Measurements from ENCODE around the gene ALG11.
"Not testable (repeated sequence)": the region's sequence is repeated elsewhere in the genome, so short reads cannot be mapped to it uniquely, and the experiment has no call there.

Gene ALG11

DNA sequence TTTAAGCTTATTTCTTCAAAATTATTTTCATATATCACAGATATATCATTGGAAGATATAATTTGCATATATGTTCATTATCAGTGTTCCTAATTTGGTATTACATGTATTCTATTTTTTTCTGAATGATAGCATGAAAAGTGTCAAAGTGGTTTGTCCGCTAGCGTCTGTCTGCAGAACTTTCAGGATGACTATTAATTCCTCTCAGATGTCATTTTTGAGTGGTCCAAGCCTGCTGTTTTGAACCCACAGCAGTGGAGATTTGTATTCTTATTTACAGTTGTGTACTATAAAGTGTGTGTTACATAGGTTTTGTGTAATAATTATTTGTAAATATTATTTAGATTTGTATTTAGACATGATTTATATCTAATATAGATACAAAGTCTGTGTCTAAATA is 20.8 kb downstream of the ALG11 start:
- DNase-seq = no peak

DNA sequence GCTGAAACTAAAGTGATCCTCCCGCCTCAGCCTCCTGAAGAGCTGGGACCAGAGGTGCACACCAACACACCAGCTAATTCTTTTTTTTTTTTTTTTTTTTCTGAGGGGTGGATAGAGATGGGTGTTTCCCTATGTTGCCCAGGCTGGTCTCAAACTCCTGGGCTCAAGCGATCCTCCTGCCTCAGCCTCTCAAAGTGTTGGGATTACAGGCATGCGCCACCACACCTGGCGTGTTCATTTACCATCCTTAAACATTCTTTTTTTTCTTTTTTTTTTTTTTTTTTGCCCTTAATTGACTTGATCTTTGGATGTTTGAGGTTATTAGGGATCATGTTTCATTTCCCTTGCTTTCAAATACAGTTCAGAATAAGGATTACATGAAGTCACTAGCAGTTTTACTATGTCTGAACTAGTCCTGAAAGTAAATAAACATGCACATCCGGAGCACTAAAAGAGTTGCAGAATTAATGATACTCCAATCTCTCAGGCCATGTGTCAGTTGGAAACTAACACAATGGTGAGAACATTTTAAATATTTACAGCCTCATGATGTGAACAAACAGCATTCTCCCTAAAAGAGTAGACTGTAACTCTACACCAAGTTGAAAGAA is 22.5 kb downstream of the ALG11 start:
- DNase-seq = no peak

DNA sequence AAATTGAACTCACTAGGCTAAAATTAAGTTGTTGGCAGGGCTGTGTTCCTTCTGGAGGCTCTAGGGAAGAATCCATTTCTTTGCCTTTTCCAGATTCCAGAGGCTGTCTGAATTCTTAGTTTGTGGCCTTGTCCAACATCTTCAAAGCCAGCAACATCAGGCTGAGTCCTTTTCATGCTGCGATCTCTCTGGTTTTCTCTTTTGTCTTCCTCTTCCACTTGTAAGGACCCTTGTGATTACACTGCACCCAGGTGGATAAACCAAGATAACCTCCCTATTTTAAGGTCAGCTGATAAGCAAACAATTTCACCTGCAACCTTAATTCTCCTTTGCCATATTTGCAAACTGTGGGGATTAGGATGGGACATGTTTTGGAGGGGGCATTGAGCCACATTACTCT is 23.8 kb downstream of the ALG11 start:
- DNase-seq = no peak

DNA sequence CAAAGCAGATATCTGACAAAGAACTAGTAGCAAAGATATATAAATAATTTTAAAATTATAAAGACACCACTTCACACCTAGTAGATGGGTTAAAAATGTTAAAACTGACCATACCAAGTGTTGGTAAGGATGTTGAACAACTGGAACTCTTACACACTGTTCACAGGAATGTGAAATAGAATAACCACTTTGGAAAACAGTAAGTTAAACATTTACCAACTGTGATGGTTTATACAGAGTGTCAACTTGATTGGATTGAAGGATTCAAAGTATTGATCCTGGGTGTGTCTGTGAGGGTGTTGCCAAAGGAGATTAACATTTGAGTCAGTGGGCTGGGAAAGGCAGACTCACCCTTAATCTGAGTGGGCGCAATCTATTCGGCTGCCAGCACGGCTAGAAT is 31.5 kb downstream of the ALG11 start:
- no peak for DNase-seq

DNA sequence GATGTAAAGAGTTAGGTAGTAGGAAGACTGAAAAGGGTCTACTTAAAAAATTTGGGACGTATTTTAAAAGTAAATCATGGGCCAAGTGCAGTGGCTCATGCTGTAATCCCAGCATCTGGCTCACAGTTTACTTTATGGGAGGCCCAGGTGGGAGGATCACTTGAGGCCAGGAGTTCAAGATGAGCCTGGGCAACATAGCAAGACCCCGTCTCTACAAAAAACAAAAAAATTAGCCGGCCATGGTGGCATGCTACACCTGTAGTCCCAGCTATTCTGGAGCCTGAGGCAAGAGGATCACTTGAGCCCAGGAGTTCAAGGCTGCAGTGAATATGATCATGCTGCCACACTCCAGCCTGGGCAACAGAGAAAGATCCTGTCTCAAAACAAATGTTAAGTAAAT is 35.3 kb downstream of the ALG11 start:
- no peak for DNase-seq

DNA sequence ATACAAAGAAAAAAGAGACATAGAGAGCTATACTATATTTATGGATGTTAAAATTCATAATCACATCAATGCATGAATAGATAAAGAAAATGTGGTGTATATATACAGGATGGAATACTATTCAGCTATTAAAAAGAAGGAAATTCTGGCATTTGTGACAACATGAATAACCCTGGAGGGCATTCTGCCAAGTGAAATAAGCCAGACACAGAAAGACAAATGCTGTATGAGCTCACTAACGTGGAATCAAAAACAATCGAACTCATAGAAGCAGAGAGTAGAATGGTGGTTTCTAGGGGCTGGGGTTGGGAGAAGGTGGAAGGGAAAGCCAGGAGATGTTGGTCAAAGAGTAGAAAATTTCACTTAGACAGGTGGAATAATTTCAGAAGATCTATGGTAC is 36.3 kb downstream of the ALG11 start:
- no peak for DNase-seq

DNA sequence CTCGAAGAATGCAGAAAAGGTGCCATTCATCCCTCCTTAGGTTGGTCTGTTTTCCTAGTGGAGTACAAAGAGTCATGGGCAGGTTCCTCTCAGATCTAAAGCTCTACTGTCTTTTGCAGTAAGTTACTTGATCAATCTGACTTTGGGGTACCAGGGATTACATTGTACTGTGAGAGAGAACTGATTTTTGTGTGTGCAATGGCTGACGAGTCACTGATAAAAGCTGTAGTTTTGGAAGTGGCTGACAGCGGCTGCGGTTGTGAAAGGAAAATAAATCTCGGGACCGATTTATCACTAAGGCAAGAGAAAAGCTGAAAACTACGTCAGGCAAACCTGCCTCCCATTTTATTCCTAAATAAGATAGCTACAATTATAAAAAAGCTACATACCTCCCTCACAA is 39.2 kb downstream of the ALG11 start:
- no peak for DNase-seq

DNA sequence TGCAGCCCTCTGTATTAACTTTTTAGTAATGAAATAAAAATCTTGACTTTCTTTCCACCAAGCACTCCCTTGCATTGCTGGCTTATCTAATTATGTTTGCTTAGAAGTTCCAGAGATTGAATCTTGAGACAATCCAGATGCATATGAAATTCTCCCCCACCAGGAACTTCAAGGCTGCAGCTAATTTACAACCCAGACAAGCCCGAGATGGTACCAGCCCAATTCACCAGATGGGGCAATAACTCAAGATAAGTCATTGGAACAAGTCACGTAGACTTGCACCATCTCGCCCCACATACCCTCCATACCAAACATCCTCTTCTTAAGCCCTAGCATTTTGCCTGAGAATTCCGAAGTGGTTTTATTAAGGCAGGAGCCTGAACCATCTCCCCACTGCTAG is 41.3 kb downstream of the ALG11 start:
- no peak for DNase-seq

DNA sequence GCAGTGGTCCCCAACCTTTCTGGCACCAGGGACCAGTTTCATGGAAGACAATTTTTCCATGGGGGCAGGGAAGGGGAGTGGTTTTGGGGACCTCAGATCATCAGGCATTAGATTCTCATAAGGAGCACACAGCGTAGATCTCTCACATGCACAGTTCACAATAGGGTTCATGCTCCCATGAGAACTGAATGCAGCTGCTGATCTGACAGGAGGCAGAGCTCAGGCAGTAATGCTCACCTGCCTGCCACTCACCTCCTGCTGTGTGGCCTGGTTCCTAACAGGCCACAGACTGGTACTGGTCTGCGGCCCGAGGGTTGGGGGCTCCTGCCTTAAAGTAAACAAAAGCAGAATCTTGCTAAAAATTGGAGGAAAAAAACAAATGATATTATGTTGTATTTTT is 48.9 kb downstream of the ALG11 start:
- DNase-seq = not testable (repeated sequence)

DNA sequence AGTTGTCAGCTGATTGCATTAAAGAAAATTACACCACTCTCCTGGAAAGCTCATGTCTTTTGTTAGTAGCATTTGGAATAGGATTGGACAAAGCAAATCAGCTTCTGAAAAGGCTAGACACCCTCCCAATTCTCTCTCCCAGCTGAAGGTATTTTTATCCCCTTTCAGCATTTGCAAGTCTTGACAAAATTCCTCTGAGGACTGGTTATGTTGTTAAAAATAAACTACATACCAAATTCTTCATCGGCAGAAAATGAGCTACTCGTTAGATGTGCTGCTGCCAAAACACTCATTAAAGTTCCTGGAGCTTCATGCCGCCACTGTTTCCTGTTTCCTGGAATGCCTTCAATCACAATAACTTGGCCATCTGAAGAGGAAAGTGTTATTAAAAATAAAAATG is 49.4 kb downstream of the ALG11 start:
- DNase-seq = no peak

DNA sequence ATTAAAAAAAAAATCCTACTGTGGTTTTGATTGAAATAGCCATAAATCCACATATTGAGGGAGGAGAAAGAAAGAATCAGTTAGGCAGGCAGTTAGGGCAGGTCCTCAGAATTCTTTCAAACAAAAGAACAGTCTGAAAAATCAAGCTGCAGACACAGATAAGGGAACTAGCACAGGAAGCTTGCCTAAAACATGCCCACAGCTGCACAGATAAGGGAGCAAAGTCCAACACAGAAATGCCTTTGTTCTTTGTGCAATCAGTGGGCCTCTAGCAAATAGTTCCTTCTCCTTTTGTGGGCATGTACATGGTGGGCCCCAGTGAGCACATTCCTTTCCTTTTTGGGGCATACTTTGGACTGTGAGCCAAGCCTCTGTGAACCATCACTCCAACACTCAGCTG is 55.0 kb downstream of the ALG11 start:
- DNase-seq = no peak

DNA sequence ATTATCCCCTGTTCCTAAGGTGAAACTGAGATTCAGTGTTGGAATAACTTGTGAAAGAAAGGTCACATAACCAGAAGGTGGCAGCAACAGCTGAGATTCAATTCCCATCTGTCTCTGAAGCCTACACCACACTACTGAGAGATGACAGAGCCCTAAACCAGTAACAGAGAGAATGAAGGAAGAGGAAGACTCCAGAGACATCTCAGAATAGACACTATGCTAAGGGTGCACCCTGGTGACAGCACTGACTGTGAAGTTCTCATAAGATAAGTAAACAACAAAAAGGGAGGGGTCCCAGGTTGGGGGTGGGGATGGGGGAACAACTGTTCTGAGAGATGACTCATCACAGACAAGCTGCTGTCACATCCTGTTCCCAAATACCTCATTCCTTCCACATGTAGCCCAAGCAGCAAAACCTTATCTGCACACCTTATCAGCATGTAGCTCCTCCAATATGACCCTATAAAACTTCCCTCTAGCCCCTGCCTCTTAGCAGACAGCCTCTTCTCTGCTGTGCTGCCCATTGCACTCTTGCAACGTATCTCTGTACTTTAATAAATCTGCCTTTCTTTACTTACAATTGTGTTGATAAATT is 58.8 kb downstream of the ALG11 start:
- DNase-seq = peak; percentile 34 to 62

Measured in AML-193 (cell line).